Measurements from ENCODE around the gene UGT1A5.

DNA sequence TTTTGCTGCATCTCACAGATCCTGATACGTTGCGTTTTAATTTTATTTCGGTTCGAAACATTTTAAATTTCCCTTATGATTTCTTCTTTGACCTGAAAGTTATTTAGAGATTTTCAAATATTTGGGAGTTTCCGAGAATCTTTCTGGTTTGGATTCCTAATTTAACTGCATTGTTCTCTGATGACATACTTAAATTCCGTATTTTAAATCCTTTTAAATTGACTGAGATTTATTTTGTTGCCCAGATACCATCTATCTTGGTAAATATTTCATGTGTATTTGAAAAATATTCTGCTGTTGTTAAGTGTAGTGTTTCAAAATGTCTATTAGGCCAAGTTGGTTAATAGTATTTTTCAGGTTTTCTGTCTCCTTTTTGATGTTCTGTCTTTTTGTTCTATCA lies 103.2 kb downstream of the UGT1A5 start:
- no peak for TF ChIP-seq RAD21 (IDR thresholded peaks at IDR 0.05; ENCODE audit: low read depth)
- TF ChIP-seq CBX3 (IDR thresholded peaks at IDR 0.05; ENCODE audit: low read depth): no peak
- TF ChIP-seq POLR2AphosphoS5 (IDR thresholded peaks at IDR 0.05; ENCODE audit: low read depth, low read length): no peak
- TF ChIP-seq EGR1 (IDR thresholded peaks at IDR 0.05; ENCODE audit: low read depth): no peak
- no peak for TF ChIP-seq EZH2phosphoT487 (IDR thresholded peaks at IDR 0.05; ENCODE audit: borderline replicate concordance)
- TF ChIP-seq POLR2A (IDR thresholded peaks at IDR 0.05; ENCODE audit: borderline replicate concordance, extremely low read depth, insufficient read depth, insufficient read length): no peak
- no peak for TF ChIP-seq YY1 (IDR thresholded peaks at IDR 0.05; ENCODE audit: extremely low read depth, insufficient replicate concordance, low read depth, low read length)
- TF ChIP-seq SP1 (IDR thresholded peaks at IDR 0.05; ENCODE audit: low read depth): no peak
- TF ChIP-seq ZFX (IDR thresholded peaks at IDR 0.05): no peak
- TF ChIP-seq, protein P1, sequence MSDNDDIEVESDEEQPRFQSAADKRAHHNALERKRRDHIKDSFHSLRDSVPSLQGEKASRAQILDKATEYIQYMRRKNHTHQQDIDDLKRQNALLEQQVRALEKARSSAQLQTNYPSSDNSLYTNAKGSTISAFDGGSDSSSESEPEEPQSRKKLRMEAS (IDR thresholded peaks at IDR 0.05): no peak
- TF ChIP-seq, protein P2, sequence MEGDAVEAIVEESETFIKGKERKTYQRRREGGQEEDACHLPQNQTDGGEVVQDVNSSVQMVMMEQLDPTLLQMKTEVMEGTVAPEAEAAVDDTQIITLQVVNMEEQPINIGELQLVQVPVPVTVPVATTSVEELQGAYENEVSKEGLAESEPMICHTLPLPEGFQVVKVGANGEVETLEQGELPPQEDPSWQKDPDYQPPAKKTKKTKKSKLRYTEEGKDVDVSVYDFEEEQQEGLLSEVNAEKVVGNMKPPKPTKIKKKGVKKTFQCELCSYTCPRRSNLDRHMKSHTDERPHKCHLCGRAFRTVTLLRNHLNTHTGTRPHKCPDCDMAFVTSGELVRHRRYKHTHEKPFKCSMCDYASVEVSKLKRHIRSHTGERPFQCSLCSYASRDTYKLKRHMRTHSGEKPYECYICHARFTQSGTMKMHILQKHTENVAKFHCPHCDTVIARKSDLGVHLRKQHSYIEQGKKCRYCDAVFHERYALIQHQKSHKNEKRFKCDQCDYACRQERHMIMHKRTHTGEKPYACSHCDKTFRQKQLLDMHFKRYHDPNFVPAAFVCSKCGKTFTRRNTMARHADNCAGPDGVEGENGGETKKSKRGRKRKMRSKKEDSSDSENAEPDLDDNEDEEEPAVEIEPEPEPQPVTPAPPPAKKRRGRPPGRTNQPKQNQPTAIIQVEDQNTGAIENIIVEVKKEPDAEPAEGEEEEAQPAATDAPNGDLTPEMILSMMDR (IDR thresholded peaks at IDR 0.05 in 2 of 3, conservative IDR thresholded peaks at IDR 0.05 in 1 of 3; ENCODE audit: borderline replicate concordance in 1 of 3, insufficient read depth in 1 of 3, low read depth in 2 of 3, low read length in 2 of 3): no peak
- TF ChIP-seq, protein P3, sequence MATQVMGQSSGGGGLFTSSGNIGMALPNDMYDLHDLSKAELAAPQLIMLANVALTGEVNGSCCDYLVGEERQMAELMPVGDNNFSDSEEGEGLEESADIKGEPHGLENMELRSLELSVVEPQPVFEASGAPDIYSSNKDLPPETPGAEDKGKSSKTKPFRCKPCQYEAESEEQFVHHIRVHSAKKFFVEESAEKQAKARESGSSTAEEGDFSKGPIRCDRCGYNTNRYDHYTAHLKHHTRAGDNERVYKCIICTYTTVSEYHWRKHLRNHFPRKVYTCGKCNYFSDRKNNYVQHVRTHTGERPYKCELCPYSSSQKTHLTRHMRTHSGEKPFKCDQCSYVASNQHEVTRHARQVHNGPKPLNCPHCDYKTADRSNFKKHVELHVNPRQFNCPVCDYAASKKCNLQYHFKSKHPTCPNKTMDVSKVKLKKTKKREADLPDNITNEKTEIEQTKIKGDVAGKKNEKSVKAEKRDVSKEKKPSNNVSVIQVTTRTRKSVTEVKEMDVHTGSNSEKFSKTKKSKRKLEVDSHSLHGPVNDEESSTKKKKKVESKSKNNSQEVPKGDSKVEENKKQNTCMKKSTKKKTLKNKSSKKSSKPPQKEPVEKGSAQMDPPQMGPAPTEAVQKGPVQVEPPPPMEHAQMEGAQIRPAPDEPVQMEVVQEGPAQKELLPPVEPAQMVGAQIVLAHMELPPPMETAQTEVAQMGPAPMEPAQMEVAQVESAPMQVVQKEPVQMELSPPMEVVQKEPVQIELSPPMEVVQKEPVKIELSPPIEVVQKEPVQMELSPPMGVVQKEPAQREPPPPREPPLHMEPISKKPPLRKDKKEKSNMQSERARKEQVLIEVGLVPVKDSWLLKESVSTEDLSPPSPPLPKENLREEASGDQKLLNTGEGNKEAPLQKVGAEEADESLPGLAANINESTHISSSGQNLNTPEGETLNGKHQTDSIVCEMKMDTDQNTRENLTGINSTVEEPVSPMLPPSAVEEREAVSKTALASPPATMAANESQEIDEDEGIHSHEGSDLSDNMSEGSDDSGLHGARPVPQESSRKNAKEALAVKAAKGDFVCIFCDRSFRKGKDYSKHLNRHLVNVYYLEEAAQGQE (IDR thresholded peaks at IDR 0.05; ENCODE audit: low read depth): no peak
- TF ChIP-seq EZH2 (IDR thresholded peaks at IDR 0.05): no peak

Measured in HCT116 (cell line).